ENCODE measurements around the gene KPNA6. TPM values are rescaled to one million over a fixed set of nuclear protein-coding genes. Genes with fewer than 3 reads are reported as not detected.

KPNA6 gene
- polyA plus RNA-seq, 1 of the 3 experiments (the other 2 are of a cell fraction) = 13.1 TPM

DNA sequence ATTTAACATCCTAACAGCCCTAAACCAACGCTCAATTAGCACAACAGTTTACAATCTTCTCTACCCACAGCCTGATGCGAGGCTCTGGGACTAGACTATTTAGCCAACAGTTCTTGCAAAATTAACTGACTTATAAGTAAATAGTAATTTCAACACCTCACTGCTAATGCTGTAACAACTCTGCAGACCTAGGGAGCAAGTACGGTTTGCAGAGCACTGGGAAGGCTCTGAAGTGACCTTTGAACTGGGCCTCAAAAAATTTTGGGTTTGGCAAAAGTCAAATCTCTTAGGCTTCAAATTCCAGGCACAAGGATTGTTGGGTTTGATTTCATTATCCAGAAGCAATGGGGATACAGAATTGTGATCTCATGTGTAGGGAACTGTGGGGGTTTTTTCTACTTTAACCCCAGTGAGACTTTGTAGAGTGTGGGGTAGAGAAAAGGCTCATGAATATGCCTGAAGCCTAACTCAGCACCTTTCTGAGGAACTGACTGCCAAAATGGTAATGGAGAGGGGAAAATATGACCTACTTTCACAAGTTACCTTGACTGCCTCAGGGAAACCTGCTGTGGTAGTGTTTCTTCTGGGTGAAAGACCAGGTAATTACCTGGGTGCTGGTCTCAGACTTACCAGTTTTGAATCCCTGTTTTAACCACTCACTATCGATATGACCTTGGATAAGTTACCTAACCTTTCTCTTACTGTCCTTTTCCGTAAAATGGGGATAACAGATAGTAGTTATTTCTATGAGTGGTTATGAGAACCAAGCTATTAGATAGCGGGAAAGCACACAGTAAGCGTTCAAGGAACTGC lies 70.7 kb downstream of the KPNA6 start:
- POLR2A ChIA-PET = interaction anchor here (1.0 to 2.6 kb wide), 7 partner anchors 22 to 157 kb away, joined by 3 to 16 read pairs (median 6); partner anchors contain the start of genes CCDC28B, IQCC, KPNA6 and MARCKSL1

More for the DNA sequence above, 70.7 kb downstream of the KPNA6 start:
- peak overlapping the region; percentile 90 to 96; a peak in 3 of 4 replicates for H3K27ac ChIP-seq (ENCODE audit: low read depth in 2 of 2, low read length in 1 of 2)
- H3K79me2 ChIP-seq (ENCODE audit: insufficient read depth) = peaks cover 34% of the 10 kb centered on the region
- H3K9me2 ChIP-seq = no peaks in the 10 kb centered on the region
- H3K36me3 ChIP-seq (replicated peaks in 1 of 2; ENCODE audit: control insufficient read depth in 1 of 2, insufficient read depth in 2 of 2, low read length in 1 of 2) = peaks cover 24 to 31% of the 10 kb centered on the region in 2 experiments
- H3K9me3 ChIP-seq = no peaks in the 10 kb centered on the region
- H4K20me1 ChIP-seq (ENCODE audit: insufficient read depth) = peaks cover 6% of the 10 kb centered on the region; the same call in 1 of the 2 replicates
- peak overlapping the region; percentile 97; the same call in 1 of the 2 replicates for H3K4me2 ChIP-seq
- no peak overlapping the region; a peak in 1 of 4 replicates for H3K4me3 ChIP-seq (ENCODE audit: low read depth in 2 of 2, low read length in 1 of 2)
- H3K9ac ChIP-seq = no peak overlapping the region
- peaks cover 17 to 20% of the 10 kb centered on the region in 2 experiments; a peak in 3 of 4 replicates for H3K4me1 ChIP-seq (ENCODE audit: control insufficient read depth in 1 of 2, insufficient read depth in 2 of 2, low read depth in 1 of 2, low read length in 1 of 2)
- TF ChIP-seq, protein P1, sequence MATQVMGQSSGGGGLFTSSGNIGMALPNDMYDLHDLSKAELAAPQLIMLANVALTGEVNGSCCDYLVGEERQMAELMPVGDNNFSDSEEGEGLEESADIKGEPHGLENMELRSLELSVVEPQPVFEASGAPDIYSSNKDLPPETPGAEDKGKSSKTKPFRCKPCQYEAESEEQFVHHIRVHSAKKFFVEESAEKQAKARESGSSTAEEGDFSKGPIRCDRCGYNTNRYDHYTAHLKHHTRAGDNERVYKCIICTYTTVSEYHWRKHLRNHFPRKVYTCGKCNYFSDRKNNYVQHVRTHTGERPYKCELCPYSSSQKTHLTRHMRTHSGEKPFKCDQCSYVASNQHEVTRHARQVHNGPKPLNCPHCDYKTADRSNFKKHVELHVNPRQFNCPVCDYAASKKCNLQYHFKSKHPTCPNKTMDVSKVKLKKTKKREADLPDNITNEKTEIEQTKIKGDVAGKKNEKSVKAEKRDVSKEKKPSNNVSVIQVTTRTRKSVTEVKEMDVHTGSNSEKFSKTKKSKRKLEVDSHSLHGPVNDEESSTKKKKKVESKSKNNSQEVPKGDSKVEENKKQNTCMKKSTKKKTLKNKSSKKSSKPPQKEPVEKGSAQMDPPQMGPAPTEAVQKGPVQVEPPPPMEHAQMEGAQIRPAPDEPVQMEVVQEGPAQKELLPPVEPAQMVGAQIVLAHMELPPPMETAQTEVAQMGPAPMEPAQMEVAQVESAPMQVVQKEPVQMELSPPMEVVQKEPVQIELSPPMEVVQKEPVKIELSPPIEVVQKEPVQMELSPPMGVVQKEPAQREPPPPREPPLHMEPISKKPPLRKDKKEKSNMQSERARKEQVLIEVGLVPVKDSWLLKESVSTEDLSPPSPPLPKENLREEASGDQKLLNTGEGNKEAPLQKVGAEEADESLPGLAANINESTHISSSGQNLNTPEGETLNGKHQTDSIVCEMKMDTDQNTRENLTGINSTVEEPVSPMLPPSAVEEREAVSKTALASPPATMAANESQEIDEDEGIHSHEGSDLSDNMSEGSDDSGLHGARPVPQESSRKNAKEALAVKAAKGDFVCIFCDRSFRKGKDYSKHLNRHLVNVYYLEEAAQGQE (IDR thresholded peaks at IDR 0.05; ENCODE audit: low read depth, low read length) = no peak
- TF ChIP-seq POLR2AphosphoS5 (IDR thresholded peaks at IDR 0.05; ENCODE audit: low read depth, low read length) = no peak
- TF ChIP-seq RCOR1 (IDR thresholded peaks at IDR 0.05; ENCODE audit: low read length) = no peak
- TF ChIP-seq ELF1 (IDR thresholded peaks at IDR 0.05) = no peak
- no peak for TF ChIP-seq FOXM1 (IDR thresholded peaks at IDR 0.05; ENCODE audit: low read depth)
- no peak for TF ChIP-seq SMC3 (IDR thresholded peaks at IDR 0.05; ENCODE audit: low read depth, low read length)
- no peak for TF ChIP-seq MEF2A (IDR thresholded peaks at IDR 0.05; ENCODE audit: borderline replicate concordance, low read depth)
- no peak for TF ChIP-seq RXRA (IDR thresholded peaks at IDR 0.05; ENCODE audit: borderline replicate concordance, low read depth)
- TF ChIP-seq, protein P2, sequence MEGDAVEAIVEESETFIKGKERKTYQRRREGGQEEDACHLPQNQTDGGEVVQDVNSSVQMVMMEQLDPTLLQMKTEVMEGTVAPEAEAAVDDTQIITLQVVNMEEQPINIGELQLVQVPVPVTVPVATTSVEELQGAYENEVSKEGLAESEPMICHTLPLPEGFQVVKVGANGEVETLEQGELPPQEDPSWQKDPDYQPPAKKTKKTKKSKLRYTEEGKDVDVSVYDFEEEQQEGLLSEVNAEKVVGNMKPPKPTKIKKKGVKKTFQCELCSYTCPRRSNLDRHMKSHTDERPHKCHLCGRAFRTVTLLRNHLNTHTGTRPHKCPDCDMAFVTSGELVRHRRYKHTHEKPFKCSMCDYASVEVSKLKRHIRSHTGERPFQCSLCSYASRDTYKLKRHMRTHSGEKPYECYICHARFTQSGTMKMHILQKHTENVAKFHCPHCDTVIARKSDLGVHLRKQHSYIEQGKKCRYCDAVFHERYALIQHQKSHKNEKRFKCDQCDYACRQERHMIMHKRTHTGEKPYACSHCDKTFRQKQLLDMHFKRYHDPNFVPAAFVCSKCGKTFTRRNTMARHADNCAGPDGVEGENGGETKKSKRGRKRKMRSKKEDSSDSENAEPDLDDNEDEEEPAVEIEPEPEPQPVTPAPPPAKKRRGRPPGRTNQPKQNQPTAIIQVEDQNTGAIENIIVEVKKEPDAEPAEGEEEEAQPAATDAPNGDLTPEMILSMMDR (IDR thresholded peaks at IDR 0.05) = no peak
- no peak for TF ChIP-seq EP300 (IDR thresholded peaks at IDR 0.05; ENCODE audit: borderline replicate concordance in 1 of 2, low read depth in 1 of 2, low read length in 1 of 2)
- no peak for TF ChIP-seq FOSL2 (IDR thresholded peaks at IDR 0.05; ENCODE audit: borderline replicate concordance, low read depth)
- no peak for TF ChIP-seq CHD2 (IDR thresholded peaks at IDR 0.05; ENCODE audit: low read length, partially characterized antibody)
- TF ChIP-seq, protein P3, sequence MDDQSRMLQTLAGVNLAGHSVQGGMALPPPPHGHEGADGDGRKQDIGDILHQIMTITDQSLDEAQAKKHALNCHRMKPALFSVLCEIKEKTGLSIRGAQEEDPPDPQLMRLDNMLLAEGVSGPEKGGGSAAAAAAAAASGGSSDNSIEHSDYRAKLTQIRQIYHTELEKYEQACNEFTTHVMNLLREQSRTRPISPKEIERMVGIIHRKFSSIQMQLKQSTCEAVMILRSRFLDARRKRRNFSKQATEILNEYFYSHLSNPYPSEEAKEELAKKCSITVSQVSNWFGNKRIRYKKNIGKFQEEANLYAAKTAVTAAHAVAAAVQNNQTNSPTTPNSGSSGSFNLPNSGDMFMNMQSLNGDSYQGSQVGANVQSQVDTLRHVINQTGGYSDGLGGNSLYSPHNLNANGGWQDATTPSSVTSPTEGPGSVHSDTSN (IDR thresholded peaks at IDR 0.05) = no peak
- TF ChIP-seq, protein P4, sequence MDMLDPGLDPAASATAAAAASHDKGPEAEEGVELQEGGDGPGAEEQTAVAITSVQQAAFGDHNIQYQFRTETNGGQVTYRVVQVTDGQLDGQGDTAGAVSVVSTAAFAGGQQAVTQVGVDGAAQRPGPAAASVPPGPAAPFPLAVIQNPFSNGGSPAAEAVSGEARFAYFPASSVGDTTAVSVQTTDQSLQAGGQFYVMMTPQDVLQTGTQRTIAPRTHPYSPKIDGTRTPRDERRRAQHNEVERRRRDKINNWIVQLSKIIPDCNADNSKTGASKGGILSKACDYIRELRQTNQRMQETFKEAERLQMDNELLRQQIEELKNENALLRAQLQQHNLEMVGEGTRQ (IDR thresholded peaks at IDR 0.05; ENCODE audit: borderline replicate concordance, low read depth, low read length) = no peak
- no peak for TF ChIP-seq TCF12 (IDR thresholded peaks at IDR 0.05)
- CTCF ChIA-PET = interaction anchor here (1.1 to 1.7 kb wide), 4 partner anchors 17 to 71 kb away, joined by 3 to 4 read pairs (median 3); partner anchors contain the start of gene KPNA6
- H3F3A ChIP-seq (replicated peaks; ENCODE audit: insufficient read depth) = peaks cover 35% of the 10 kb centered on the region
- 94% methylated on average over 7 of the region's 7 CpGs for WGBS (ENCODE audit: low lambda C conversion rate)
- DNase-seq = no peak
- no peaks in the 10 kb centered on the region for H3K27me3 ChIP-seq (ENCODE audit: insufficient read depth)
- peak overlapping the region; percentile 77; the same call in 1 of the 2 replicates for H2AFZ ChIP-seq (ENCODE audit: low read depth)
